Muscle of leg (tissue), 11 donors: ENCODE measurements around the gene ARMC10. TPM values are rescaled to one million over a fixed set of nuclear protein-coding genes. Genes with fewer than 3 reads are reported as not detected.
A peak's percentile ranks its signal among the peaks of the same experiment; 100 is the strongest.
"Not testable (repeated sequence)": the region's sequence is repeated elsewhere in the genome, so short reads cannot be mapped to it uniquely, and the experiment has no call there.

ENCODE experiments used
- DNase-seq: peaks from one replicate; pipeline ENCODE4 v3.0.0; 2013
- H3K27ac ChIP-seq: one replicate; pipeline ENCODE4 v1.5.1; 2013; ENCODE audit warnings: mild to moderate bottlenecking, low read length, control low read depth
- H3K27me3 ChIP-seq: one replicate; pipeline ENCODE4 v1.6.1; 2013; ENCODE audit warnings: low read length; ENCODE audit not compliant: control insufficient read depth, insufficient read depth
- H3K36me3 ChIP-seq: one replicate; pipeline ENCODE4 v1.6.1; 2013; ENCODE audit warnings: low read length; ENCODE audit not compliant: control insufficient read depth, insufficient read depth
- H3K4me1 ChIP-seq: one replicate; pipeline ENCODE4 v1.6.1; 2013; ENCODE audit warnings: low read length; ENCODE audit not compliant: control insufficient read depth, insufficient read depth
- H3K4me3 ChIP-seq: one replicate; pipeline ENCODE4 v1.5.1; 2013; ENCODE audit warnings: low read length, control low read depth
- H3K9me3 ChIP-seq: replicated peaks from 2 replicates; pipeline ENCODE4 v1.6.1; 2013; ENCODE audit warnings: low read depth, low read length; ENCODE audit not compliant: control insufficient read depth
- WGBS: methylation state at CpG from one replicate; pipeline ENCODE4 v1.1.5; 2013; ENCODE audit warnings: missing lambda C conversion rate; ENCODE audit not compliant: insufficient coverage; 5-methylcytosine and 5-hydroxymethylcytosine counted together
- polyA plus RNA-seq, 8 donors: library from polyadenylated mRNA; unstranded; fragments of 120-200 nt; gene quantifications; one replicate each; pipeline versions ENCODE4 v1.2.1 to v1.2.3, GENCODE V29; 2013; ENCODE audit warnings: inconsistent platforms in 1 of 8, low replicate concordance in 1 of 8; ENCODE audit not compliant: insufficient read length in 8 of 8, insufficient read depth in 1 of 8
- total RNA-seq: library from RNA; stranded (reverse); fragments of 120-200 nt; gene quantifications from one replicate; pipeline ENCODE4 v1.2.4, GENCODE V29; 2013

Gene ARMC10
- total and polyA plus RNA-seq, 9 donors, result 18.1 to 29.9 (median 21.3) TPM

DNA sequence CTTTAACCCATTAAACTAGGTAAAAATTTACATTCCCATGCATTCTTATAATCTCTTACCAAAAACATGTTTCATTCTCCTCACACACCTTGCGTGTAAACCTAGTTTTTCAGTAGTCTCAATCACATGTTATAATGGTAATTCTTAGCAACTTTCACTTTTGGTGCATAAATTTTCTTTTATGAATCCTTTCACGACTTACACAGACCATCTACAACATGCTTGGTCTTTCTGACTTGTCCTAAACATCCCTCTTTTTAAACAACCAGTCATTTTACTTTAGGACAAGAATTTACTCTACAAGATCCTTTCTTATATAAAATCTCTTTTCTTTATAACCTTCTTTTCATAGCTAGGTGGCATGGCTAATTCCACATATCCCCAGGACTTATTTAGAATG, 26.1 kb upstream of the ARMC10 start:
- Histone ChIP-seq H3K4me1 (no peaks in the 10 kb centered on the region), H3K27me3 (no peaks in the 10 kb centered on the region), H3K4me3 (no peak overlapping the region), H3K27ac (no peak overlapping the region), H3K36me3 (no peaks in the 10 kb centered on the region), H3K9me3 (peaks cover 3% of the 10 kb centered on the region)
- 75% methylated on average over 1 of the region's 2 CpGs for WGBS
- no peak for DNase-seq

DNA sequence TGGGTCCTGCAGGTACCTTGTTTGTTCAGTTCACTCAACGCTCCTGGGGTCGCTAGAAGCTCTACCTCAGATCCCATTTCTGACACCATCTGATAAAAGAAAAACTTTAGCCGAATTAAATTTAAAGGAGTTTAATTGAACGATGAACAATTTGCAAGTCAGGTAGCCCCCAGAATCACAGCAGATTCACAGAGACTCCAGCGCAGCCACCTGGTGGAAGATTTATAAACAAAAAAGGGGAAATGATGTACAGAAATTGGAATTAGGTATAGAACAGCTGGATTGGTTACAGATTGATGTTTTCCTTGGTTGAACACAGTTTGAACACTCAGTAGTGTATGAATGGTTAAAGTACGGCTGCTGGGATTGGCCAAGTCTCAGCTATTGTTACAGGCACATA, 23.4 kb upstream of the ARMC10 start:
- Histone ChIP-seq H3K27ac (no peak overlapping the region), H3K9me3 (peaks cover 3% of the 10 kb centered on the region), H3K27me3 (no peaks in the 10 kb centered on the region), H3K4me3 (no peak overlapping the region), H3K4me1 (no peaks in the 10 kb centered on the region), H3K36me3 (no peaks in the 10 kb centered on the region)
- no peak for DNase-seq
- WGBS, result 93% methylated on average over 3 of the region's 6 CpGs

DNA sequence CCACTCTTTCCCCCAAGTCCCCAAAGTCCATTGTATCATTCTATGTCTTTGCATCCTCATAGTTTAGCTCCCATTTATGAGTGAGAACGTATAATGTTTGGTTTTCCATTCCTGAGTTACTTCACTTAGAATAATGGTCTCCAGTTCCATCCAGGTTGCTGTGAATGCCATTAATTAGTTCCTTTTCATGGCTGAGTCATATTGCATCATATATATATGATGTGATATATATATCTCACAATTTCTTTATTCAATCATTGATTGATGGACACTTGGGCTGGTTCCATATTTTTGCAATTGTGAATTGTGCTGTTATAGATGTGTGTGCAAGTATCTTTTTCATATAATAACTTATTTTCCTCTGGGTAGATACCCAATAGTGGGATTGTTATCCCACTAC, 18.9 kb upstream of the ARMC10 start:
- not testable (repeated sequence) for H3K27ac ChIP-seq, H3K4me1 ChIP-seq, H3K27me3 ChIP-seq, H3K9me3 ChIP-seq, DNase-seq, H3K4me3 ChIP-seq, H3K36me3 ChIP-seq
- WGBS, result no CpG with 5 or more reads among the region's 1 CpG

DNA sequence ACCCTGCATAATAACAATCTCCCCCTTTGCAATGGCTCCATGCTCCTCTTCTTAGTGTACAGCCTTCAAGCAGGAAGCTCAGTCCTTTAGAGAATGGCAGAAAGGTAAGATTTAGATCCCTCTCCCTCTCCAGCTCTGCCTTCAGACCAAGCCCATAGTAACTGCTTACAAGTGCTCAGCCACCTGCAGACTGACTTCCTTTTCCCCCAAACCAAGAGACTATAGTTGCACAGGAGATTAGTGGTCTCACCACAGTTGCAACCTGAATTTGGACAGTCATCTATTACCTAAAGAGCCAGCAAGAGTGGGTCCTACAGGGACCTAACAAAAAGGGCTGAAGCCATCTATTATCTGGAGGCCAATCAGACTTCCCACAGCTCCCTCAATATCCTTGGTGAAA, 16.8 kb upstream of the ARMC10 start:
- no peak overlapping the region for H3K27ac ChIP-seq
- H3K4me1 ChIP-seq, result no peaks in the 10 kb centered on the region
- no peaks in the 10 kb centered on the region for H3K27me3 ChIP-seq
- no peaks in the 10 kb centered on the region for H3K36me3 ChIP-seq
- DNase-seq, result no peak
- H3K4me3 ChIP-seq, result no peak overlapping the region
- H3K9me3 ChIP-seq, result no peaks in the 10 kb centered on the region

DNA sequence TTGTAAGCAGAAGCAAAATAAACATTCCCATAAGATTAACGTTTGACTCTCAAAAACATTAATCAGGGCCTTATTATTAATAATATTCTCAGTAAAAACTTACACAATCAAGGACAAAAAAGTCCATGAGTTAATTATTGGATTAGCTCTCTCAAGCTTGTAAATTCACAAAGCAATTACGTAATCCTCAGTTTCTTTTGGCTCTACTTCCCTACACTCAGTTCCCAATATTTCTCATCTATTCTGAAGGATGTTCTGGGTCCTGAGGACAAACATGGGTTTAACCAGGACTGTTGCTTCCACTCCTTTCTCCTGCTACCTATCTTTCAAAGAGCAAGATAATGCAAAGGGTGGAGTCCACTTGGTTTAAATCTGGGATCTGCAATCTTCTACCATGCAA, 15.5 kb upstream of the ARMC10 start:
- Histone ChIP-seq H3K27me3 (no peaks in the 10 kb centered on the region), H3K4me3 (no peak overlapping the region), H3K27ac (no peak overlapping the region), H3K36me3 (no peaks in the 10 kb centered on the region), H3K4me1 (no peaks in the 10 kb centered on the region), H3K9me3 (no peaks in the 10 kb centered on the region)
- no peak for DNase-seq
- WGBS, result no CpG with 5 or more reads among the region's 2 CpGs

DNA sequence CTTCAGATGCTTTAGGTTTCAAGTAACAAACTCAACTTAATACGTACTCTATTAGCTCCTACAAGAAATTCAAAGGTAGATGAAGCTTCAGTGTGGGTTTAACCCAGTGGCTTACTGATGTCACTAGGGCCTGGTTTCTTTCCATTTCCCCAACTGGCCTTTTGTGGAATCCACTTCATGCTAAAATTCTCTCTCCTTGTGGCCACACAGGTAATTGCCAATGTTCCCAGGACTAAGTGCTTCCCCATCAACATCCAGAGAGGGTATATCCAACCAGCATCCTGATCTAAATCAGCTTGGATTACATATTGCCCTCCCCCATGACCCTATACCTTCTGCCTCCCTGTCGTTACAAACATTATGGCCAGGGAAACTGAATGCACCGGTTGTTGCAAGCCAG, 11.0 kb upstream of the ARMC10 start:
- no peaks in the 10 kb centered on the region for H3K4me1 ChIP-seq
- no peak for DNase-seq
- no peaks in the 10 kb centered on the region for H3K27me3 ChIP-seq
- no peaks in the 10 kb centered on the region for H3K36me3 ChIP-seq
- H3K4me3 ChIP-seq, result no peak overlapping the region
- no peak overlapping the region for H3K27ac ChIP-seq
- H3K9me3 ChIP-seq, result no peaks in the 10 kb centered on the region
- 62% methylated on average over 2 of the region's 3 CpGs for WGBS

DNA sequence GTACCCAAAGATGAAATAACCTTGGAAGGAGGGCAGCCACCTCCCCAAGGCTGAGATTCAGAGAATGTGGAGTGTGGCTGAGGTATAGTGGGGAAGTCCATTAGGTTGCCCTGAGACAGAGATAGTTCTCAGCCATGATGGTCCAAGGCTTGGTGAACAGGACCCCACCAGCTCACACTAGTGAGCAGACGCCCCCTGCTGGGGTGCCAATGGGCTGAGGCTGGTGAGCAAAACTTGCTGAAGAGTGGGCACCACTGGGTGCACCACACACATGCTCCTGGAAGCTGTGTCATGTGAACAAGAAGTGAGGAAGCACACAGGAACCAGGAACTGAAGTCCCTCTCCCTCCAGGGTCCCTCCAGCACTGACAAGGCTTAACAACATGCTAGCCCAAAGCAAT, 9.3 kb upstream of the ARMC10 start:
- DNase-seq, result peak; percentile 27

DNA sequence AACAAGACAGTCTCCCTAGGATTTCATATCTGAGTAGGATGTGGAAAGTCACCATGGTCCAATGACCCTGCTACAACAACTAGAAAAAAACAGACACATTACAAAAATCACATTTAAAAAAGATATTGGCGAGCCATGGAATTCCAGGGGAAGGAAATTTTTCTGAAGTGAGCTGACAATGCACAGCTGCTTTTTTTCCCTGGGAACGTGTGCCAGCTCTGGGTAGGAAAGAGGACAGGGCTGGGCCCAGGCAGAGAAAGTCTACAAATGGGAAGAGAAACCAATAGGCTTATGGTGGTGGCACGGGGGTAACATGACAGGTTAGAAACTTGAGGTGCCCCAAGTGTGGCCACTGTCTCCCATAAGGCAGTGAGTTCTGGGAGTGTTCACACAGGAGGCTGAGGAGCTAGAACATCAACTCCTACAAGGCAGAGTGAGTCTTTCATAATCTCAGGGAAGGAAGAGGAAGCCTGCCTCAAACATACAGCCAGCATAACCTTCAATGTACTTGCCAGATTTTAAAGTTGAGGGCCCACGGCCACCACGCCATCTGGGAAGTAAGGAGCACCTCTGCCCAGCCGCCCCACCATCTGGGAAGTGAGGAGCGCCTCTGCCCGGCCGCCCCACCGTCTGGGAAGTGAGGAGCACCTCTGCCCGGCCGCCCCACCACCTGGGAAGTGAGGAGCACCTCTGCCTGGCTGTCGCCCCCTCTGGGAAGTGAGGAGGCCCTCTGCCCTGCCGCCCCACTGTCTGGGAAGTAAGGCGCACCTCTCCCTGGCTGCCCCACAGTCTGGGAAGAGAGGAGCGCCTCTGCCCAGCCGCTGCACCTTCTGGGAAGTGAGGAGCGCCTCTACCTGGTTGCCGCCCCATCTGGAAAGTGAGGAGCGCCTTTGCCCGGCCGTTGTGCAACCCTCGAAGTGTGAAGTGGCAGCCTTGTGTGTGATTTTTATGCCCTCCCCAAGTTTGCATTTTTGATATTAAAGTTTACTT, 6.2 kb upstream of the ARMC10 start:
- no peaks in the 10 kb centered on the region for H3K36me3 ChIP-seq
- no peaks in the 10 kb centered on the region for H3K9me3 ChIP-seq
- 94% methylated on average over 17 of the region's 23 CpGs for WGBS
- H3K27me3 ChIP-seq, result no peaks in the 10 kb centered on the region
- DNase-seq, result no peak
- H3K4me1 ChIP-seq, result peaks cover under 1% of the 10 kb centered on the region
- no peak overlapping the region for H3K27ac ChIP-seq
- H3K4me3 ChIP-seq, result no peak overlapping the region

More for the DNA sequence above, 9.3 kb upstream of the ARMC10 start:
- H3K36me3 ChIP-seq, result no peaks in the 10 kb centered on the region
- no peak overlapping the region for H3K4me3 ChIP-seq
- H3K27me3 ChIP-seq, result no peaks in the 10 kb centered on the region
- no CpG with 5 or more reads among the region's 1 CpG for WGBS
- no peaks in the 10 kb centered on the region for H3K9me3 ChIP-seq
- H3K27ac ChIP-seq, result no peak overlapping the region
- H3K4me1 ChIP-seq, result no peaks in the 10 kb centered on the region

DNA sequence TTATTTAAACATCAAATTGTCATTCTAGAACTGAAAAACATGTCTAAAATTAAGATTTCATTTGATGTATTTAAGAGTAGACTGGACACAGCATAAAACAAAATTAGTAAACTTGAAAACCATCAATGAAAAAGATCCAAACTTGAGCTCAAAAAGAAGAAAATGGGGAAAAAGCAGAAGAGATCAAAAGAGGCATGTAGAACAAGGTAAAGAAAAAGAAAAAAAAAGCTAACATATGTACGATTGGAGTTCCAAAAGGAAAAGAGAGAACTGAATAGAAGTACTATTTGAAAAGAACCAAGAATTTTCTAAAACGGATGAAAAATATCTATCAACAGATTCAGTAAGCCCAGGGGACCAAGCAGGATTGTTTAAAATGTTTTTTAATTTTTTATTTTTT, 3.9 kb upstream of the ARMC10 start:
- Histone ChIP-seq H3K4me3 (no peak overlapping the region), H3K9me3 (no peaks in the 10 kb centered on the region), H3K27ac (no peak overlapping the region), H3K36me3 (no peaks in the 10 kb centered on the region), H3K4me1 (peaks cover 10% of the 10 kb centered on the region), H3K27me3 (no peaks in the 10 kb centered on the region)
- DNase-seq, result no peak
- WGBS, result no CpG with 5 or more reads among the region's 2 CpGs

DNA sequence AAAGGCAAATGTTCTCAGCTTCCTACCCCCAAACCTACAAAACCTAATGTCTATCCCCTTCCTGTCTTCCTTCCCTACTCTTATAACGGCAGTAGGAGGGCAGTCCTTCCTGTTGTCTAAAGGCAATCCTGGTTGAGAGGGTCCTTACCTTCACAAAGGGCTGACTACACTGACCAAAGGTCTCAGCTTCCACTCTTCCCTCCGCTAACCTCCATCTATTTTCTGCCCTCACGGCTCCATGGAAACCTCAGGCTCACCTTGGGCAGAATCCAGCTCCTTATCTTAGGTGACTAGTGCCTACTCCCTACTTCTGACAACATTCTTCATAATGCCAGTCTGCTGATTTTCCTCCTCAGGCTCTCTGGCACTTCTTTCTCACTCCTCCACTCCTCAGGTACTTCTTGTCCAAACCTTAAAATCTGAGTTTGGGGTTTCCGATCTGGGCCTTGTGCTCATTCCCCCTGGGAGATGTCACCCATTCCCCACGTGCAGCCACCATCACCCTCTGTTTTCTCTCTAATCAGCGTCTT, 886 bp upstream of the ARMC10 start:
- no peak for DNase-seq

More for the DNA sequence above, 886 bp upstream of the ARMC10 start:
- Histone ChIP-seq H3K4me3 (peak overlapping the region; percentile 86), H3K36me3 (no peaks in the 10 kb centered on the region), H3K27ac (peak overlapping the region; percentile 93), H3K27me3 (no peaks in the 10 kb centered on the region), H3K9me3 (no peaks in the 10 kb centered on the region), H3K4me1 (peaks cover 13% of the 10 kb centered on the region)
- 18% methylated on average over 6 of the region's 6 CpGs for WGBS
